HG03045 (cell line): ENCODE data around the gene BORA.
A peak's percentile ranks its signal among the peaks of the same experiment; 100 is the strongest.
"Not testable (repeated sequence)": the region's sequence is repeated elsewhere in the genome, so short reads cannot be mapped to it uniquely, and the experiment has no call there.

Experiments used
- ATAC-seq: cut with Tn5 transposase; IDR thresholded peaks from one replicate; pipeline ENCODE4 v1.9.1; 2021; ENCODE audit warnings: mild to moderate bottlenecking, moderate library complexity; ENCODE audit not compliant: unreplicated experiment

Gene BORA

GRCh38 chr13:72727417-72728289 lies at the start of gene BORA, which contains the start of gene MZT1:
Gene BORA (plus strand): TSS chr13:72727923. CDS start chr13:72728941, 1,018 bp downstream.
Gene MZT1 (minus strand): TSS chr13:72727629. CDS start chr13:72727602, 27 bp downstream.
- peak; percentile 96 for ATAC-seq

DNA sequence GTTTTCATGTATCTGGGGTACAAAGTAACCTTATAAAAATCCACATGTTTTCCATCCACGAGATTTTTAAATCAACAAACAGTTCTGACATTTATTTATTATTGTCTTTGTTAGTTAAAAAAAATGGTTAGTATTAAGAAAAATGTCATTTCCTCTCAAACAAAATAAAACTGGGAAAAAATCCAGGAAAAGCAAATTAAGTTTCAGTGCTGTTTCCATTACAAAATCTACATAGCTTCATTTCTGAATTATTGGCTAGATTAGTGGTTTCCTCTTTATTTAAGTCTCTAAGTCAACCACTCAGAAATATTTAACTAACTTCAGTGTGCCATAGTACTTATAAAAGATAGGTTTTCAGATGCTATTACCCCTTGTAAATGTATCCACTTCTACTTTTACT lies 49.4 kb upstream of the BORA start:
- no peak for ATAC-seq

GRCh38 chr13:72680353-72680752 lies 47.4 kb upstream of the BORA start:
- no peak for ATAC-seq

- no peak for ATAC-seq
Measured at GRCh38 chr13:72686766-72687165, 41.0 kb upstream of the BORA start.

DNA sequence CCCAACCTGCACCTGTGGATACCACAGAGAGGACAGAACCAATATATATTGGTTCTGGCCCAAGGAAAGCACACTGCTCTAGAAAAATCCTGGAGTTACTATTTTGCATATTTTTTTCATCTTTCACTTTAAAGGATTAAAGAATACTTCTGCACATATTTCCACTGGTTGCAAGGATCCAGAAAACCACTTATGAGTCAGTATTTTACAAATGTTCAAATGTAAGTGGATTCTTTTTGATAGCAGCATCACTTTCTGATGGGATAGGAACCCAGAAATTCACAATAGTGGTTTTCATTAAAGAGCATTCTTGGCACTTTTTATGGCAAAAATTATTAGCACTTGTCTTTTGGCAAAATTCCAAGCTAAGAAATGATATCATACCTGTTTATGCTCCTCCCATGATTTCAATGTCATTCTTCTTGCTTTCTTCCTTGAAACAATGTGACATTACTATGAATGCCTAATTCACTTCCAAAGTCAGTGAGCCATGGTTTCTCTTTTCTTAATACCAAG lies 38.5 kb upstream of the BORA start:
- no peak for ATAC-seq

DNA sequence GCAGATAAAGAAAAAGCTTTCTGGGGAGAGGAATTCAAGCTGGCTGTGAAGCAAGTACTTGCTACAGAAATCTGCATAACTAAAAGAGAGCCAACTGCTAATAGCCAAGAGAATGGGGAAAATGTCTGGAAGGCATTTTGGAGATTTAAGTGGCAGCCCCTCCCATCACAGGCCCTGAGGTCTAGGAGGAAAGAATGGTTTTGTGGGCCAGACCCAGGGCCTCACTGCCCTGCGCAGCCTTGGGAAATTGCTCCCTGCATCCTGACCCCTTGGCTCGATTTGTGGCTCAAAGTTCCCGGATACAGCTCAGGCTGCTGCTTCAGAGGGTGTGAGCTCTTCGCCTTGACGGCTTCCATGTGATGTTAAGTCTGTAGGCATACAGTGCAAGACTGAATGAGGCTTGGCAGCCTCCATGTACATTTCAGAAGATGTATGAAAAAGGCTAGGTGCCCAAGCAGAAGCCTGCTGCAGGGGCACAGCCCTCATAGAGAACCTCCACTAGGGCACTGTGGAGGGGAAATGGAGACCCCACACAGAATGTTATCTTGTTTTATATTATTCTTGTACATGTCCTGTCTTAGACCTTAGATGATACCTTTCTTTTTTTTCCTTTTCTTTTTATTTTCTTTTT lies 34.7 kb upstream of the BORA start:
- ATAC-seq = no peak

DNA sequence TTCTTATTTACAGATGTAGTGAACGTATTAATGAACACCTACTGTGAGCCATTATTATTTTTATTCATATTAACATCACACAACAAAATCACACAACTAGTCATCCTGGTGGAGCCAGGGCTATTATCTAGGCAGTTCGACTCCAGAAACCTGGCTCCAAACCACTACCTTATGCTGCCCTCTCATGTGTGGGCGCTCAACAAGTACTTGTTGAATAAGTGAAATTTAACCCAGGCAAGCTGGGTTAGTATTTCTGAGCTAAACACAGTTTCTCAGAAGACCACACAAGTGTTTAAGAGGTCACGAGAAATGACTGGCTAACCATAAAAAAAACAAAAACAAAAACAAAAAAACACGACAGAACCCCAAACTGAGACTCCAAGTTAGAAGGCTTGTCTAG lies 33.9 kb upstream of the BORA start:
- ATAC-seq = no peak

DNA sequence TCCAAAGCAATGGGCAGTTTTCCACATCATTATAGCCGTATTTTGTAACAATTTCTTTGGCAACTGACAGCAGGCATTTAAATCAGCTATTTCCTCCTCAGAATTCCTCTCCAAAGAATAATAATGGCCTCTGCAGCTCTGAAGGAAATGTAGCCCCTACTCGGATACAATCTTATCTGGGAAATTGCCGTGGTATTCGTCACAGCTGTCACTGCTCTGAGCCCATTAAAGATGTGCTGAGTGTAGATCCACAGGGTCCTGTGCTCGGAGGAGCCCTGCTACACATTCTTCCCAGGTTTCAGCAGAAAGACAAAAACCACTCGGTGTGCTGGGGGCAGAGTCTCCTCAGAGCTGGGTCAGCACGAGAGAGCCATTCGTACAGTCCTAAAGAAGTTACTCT lies 33.4 kb upstream of the BORA start:
- no peak for ATAC-seq

DNA sequence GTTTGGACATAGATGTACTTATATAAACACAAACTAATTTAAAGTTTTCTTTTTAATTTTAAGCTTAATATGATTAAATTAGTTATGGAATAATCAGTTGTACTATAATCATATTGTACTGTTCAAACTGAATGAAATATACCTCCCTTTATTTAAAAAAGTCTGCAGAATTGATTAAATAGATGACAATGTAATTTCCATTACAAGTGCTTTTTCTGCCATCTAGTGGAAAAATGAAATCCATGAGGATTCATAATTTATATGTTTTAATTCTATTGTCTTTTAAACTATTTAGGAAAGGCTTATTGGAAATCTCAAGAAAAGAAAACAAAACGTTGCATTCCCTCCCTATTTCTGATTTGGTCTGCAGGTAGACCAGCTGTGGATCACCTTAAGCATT lies 31.1 kb upstream of the BORA start:
- no peak for ATAC-seq

DNA sequence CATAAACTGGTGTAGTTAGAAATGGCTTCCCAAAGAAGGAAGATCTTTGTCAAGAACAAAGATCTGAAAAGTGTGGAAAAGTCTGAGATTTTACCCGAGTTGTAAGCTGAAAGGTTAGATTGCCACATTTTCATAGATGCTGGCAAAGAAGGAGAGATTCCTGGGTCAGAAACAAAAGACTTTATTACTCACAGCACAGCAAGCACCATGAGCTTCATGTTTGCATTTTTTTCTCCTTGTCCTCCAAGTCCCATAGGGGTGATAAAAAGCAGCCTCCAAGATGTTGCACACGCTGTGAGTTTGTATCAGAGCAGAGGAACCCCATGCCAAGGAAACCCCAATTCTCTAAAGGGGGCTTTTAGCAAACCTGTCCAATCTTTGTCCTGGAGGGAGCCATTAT lies 29.6 kb upstream of the BORA start:
- ATAC-seq = no peak

- ATAC-seq = no peak
Measured at GRCh38 chr13:72700509-72700908, 27.2 kb upstream of the BORA start.

- ATAC-seq = no peak
Measured at GRCh38 chr13:72716776-72717175, 10.9 kb upstream of the BORA start.

GRCh38 chr13:72726185-72726584 lies 1.5 kb upstream of the BORA start:
- not testable (repeated sequence) for ATAC-seq

- peak; percentile 24 for ATAC-seq
Measured at GRCh38 chr13:72726726-72727416, 852 bp upstream of the BORA start.

- ATAC-seq = no peak
Measured at GRCh38 chr13:72728290-72728605, 525 bp downstream of the BORA start.

- no peak for ATAC-seq
Measured at GRCh38 chr13:72737033-72737432, 9.3 kb downstream of the BORA start.

GRCh38 chr13:72740015-72740414 lies 12.3 kb downstream of the BORA start:
- no peak for ATAC-seq

- ATAC-seq = peak; percentile 74
Measured at GRCh38 chr13:72745260-72745659, 17.5 kb downstream of the BORA start.

DNA sequence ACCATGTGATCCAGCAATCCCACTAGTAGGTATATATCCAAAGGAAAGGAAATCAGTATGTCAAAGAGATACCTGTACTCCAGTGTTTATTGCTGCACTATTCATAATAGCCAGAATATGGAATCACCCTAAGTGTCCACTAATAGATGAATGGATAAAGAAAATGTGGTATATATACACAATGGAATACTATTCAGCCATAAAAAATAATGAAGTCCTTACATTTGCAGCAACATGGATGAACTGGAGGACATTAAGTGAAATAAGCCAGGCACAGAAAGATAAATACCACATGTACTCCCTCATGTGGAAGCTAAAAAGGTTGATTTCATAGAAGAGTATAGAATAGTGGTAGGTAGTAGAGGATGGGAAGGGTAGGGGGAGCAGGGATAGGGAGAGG lies 23.5 kb downstream of the BORA start:
- ATAC-seq = no peak

- ATAC-seq = no peak
Measured at GRCh38 chr13:72754111-72754510, 26.4 kb downstream of the BORA start.

GRCh38 chr13:72757792-72758535 lies 30.2 kb downstream of the BORA start:
- no peak for ATAC-seq
